GM12874 (cell line): ENCODE data around the gene FGF3.

ENCODE experiments used
- CTCF ChIP-seq: IDR thresholded peaks from 2 replicates; pipeline ENCODE4 v1.5.1; 2011; ENCODE audit warnings: low read depth, mild to moderate bottlenecking, control low read depth, low read length, moderate library complexity; ENCODE audit not compliant: insufficient read depth

The FGF3 gene

GRCh38 chr11:69821511-69822040 is 2.4 kb upstream of the FGF3 start:
- TF ChIP-seq CTCF: no peak

- TF ChIP-seq CTCF: no peak
Observed at GRCh38 chr11:69820441-69820840, 1.2 kb upstream of the FGF3 start.

GRCh38 chr11:69819541-69820070 is 390 bp upstream of the FGF3 start:
- no peak for TF ChIP-seq CTCF

- TF ChIP-seq CTCF: no peak
Observed at GRCh38 chr11:69818231-69818602, 999 bp downstream of the FGF3 start.

- no peak for TF ChIP-seq CTCF
Observed at GRCh38 chr11:69817265-69818230, 1.7 kb downstream of the FGF3 start.

- no peak for TF ChIP-seq CTCF
Observed at GRCh38 chr11:69816671-69817070, 2.5 kb downstream of the FGF3 start.

GRCh38 chr11:69815973-69816372 is 3.2 kb downstream of the FGF3 start:
- no peak for TF ChIP-seq CTCF
